ENCODE results near the gene LRP6. TPM values are rescaled to one million over a fixed set of nuclear protein-coding genes. Genes with fewer than 3 reads are reported as not detected.

The LRP6 gene
- total and polyA plus RNA-seq, 4 donors: 14.7 to 76.8 (median 23.2) TPM

- no peak for TF ChIP-seq FOXA1 (IDR thresholded peaks at IDR 0.05)
- TF ChIP-seq FOXA2 (IDR thresholded peaks at IDR 0.05): no peak
- no peak for TF ChIP-seq HNF4G (IDR thresholded peaks at IDR 0.05)
- Histone ChIP-seq H3K27me3 (ENCODE audit: control insufficient read depth in 4 of 4, insufficient read depth in 4 of 4, low read length in 3 of 4) (no peaks in the 10 kb centered on the region), H3K27ac (ENCODE audit: low read depth in 1 of 2, low read length in 2 of 2) (no peak overlapping the region), H3K4me3 (ENCODE audit: low read depth in 1 of 3, low read length in 3 of 3) (no peak overlapping the region), H3K36me3 (ENCODE audit: control insufficient read depth in 4 of 4, insufficient read depth in 3 of 4, low read depth in 1 of 4, low read length in 3 of 4) (peaks cover 4 to 55% (median 46%) of the 10 kb centered on the region in 4 donors), H3K4me1 (ENCODE audit: control insufficient read depth in 4 of 4, insufficient read depth in 4 of 4, low read length in 3 of 4) (no peaks in the 10 kb centered on the region), H3K9ac (ENCODE audit: low read depth in 1 of 2, low read length in 2 of 2) (no peak overlapping the region), H3K9me3 (ENCODE audit: control insufficient read depth in 4 of 4, low read length in 3 of 4) (no peaks in the 10 kb centered on the region)
- 90% methylated on average over 4 of the region's 4 CpGs for WGBS
- no peak for DNase-seq (ENCODE audit: low spot score)
Measured at GRCh38 chr12:12126551-12126950, 140.3 kb downstream of the LRP6 start.

- H3K4me3 ChIP-seq (ENCODE audit: low read depth in 1 of 3, low read length in 3 of 3): no peak overlapping the region
- no peak overlapping the region for H3K9ac ChIP-seq (ENCODE audit: low read depth in 1 of 2, low read length in 2 of 2)
- no peak for TF ChIP-seq FOXA2 (IDR thresholded peaks at IDR 0.05)
- WGBS: 66% methylated on average over 3 of the region's 3 CpGs
- H3K27ac ChIP-seq (ENCODE audit: low read depth in 1 of 2, low read length in 2 of 2): no peak overlapping the region
- H3K27me3 ChIP-seq (ENCODE audit: control insufficient read depth in 4 of 4, insufficient read depth in 4 of 4, low read length in 3 of 4): no peaks in the 10 kb centered on the region
- no peaks in the 10 kb centered on the region for H3K4me1 ChIP-seq (ENCODE audit: control insufficient read depth in 4 of 4, insufficient read depth in 4 of 4, low read length in 3 of 4)
- no peak for DNase-seq (ENCODE audit: low spot score)
- no peaks in the 10 kb centered on the region for H3K9me3 ChIP-seq (ENCODE audit: control insufficient read depth in 4 of 4, low read length in 3 of 4)
- peaks cover 4 to 67% (median 43%) of the 10 kb centered on the region in 4 donors for H3K36me3 ChIP-seq (ENCODE audit: control insufficient read depth in 4 of 4, insufficient read depth in 3 of 4, low read depth in 1 of 4, low read length in 3 of 4)
Measured at GRCh38 chr12:12123036-12123604, 143.7 kb downstream of the LRP6 start.

GRCh38 chr12:12121061-12121460 lies 145.8 kb downstream of the LRP6 start:
- Histone ChIP-seq H3K36me3 (ENCODE audit: control insufficient read depth in 4 of 4, insufficient read depth in 3 of 4, low read depth in 1 of 4, low read length in 3 of 4) (peaks cover 2 to 61% (median 32%) of the 10 kb centered on the region in 4 donors), H3K4me1 (ENCODE audit: control insufficient read depth in 4 of 4, insufficient read depth in 4 of 4, low read length in 3 of 4) (no peaks in the 10 kb centered on the region), H3K4me3 (ENCODE audit: low read depth in 1 of 3, low read length in 3 of 3) (no peak overlapping the region), H3K9me3 (ENCODE audit: control insufficient read depth in 4 of 4, low read length in 3 of 4) (no peaks in the 10 kb centered on the region), H3K27me3 (ENCODE audit: control insufficient read depth in 4 of 4, insufficient read depth in 4 of 4, low read length in 3 of 4) (no peaks in the 10 kb centered on the region), H3K9ac (ENCODE audit: low read depth in 1 of 2, low read length in 2 of 2) (no peak overlapping the region), H3K27ac (ENCODE audit: low read depth in 1 of 2, low read length in 2 of 2) (no peak overlapping the region)
- no peak for DNase-seq (ENCODE audit: low spot score)
- TF ChIP-seq REST (IDR thresholded peaks at IDR 0.05) (no peak), ATF3 (IDR thresholded peaks at IDR 0.05) (no peak), HNF4A (conservative IDR thresholded peaks at IDR 0.05) (no peak), RXRA (IDR thresholded peaks at IDR 0.05) (no peak), EGR1 (IDR thresholded peaks at IDR 0.05; ENCODE audit: low read depth in 2 of 2) (no peak), CTCF (IDR thresholded peaks at IDR 0.05; ENCODE audit: low read depth, low read length, missing input control) (no peak), YY1 (IDR thresholded peaks at IDR 0.05) (no peak), SP1 (IDR thresholded peaks at IDR 0.05) (no peak), MAX (IDR thresholded peaks at IDR 0.05) (no peak), ZBTB33 (IDR thresholded peaks at IDR 0.05) (no peak), GABPA (IDR thresholded peaks at IDR 0.05 in 1 of 2, conservative IDR thresholded peaks at IDR 0.05 in 1 of 2) (no peak), JUND (IDR thresholded peaks at IDR 0.05) (no peak)
- 90% methylated on average over 5 of the region's 5 CpGs for WGBS
